BJ (cell line): Measurements from ENCODE around the gene FBXW7. TPM values are rescaled to one million over a fixed set of nuclear protein-coding genes. Genes with fewer than 3 reads are reported as not detected.

Experiments used
- CTCF ChIA-PET: fragments of 350-600 bp; formaldehyde crosslinking; extraction: SDS; loops from one replicate; lab custom pipeline; 2021; ENCODE audit warnings: antibody characterized with exemption, inconsistent platforms; lab: Yijun Ruan, JAX
- POLR2A ChIA-PET: fragments of 300-600 bp; sonication (Branson Sonifier 250); formaldehyde crosslinking; extraction: SDS; loops from one replicate; lab custom pipeline; 2021; ENCODE audit warnings: antibody characterized with exemption; lab: Charles Lee
- DNase-seq: peaks from one replicate; pipeline ENCODE4 v3.0.0-alpha.2; 2011; ENCODE audit warnings: low read depth
- H3K27me3 ChIP-seq: 2 replicates; pipeline ENCODE4 v1.6.0; 2011; ENCODE audit warnings: low read length; ENCODE audit not compliant: control insufficient read depth, insufficient read depth
- H3K36me3 ChIP-seq: 2 replicates; pipeline ENCODE4 v1.5.1; 2011; ENCODE audit warnings: low read length; ENCODE audit not compliant: control insufficient read depth, insufficient read depth
- H3K4me3 ChIP-seq: 2 replicates; pipeline ENCODE4 v1.5.1; 2011; ENCODE audit warnings: low read depth, mild to moderate bottlenecking, control low read depth, low read length
- CTCF ChIP-seq: IDR thresholded peaks from 2 replicates; pipeline ENCODE4 v1.5.1; 2011; ENCODE audit warnings: low read depth, mild to moderate bottlenecking, control low read depth, inconsistent platforms, low read length, moderate library complexity; ENCODE audit not compliant: insufficient read depth
- polyA plus RNA-seq: library from polyadenylated mRNA; depleted of rRNA; stranded (reverse); fragments of >200 nt; gene quantifications from 2 replicates; pipeline ENCODE4 v1.2.3, GENCODE V29; 2011

Gene FBXW7
- polyA plus RNA-seq, 1 experiment, result 4.1 TPM

GRCh38 chr4:152471251-152471792 is 64.6 kb downstream of the FBXW7 start:
- no peak overlapping the region for H3K4me3 ChIP-seq
- no peaks in the 10 kb centered on the region for H3K27me3 ChIP-seq
- CTCF ChIA-PET, result interaction anchor here (0.5 kb wide), 1 partner anchor 173 kb away, joined by 3 read pairs; no protein-coding TSS in a partner anchor
- H3K36me3 ChIP-seq, result no peaks in the 10 kb centered on the region
- TF ChIP-seq CTCF, result no peak
- POLR2A ChIA-PET, result no interaction called here
- no peak for DNase-seq

DNA sequence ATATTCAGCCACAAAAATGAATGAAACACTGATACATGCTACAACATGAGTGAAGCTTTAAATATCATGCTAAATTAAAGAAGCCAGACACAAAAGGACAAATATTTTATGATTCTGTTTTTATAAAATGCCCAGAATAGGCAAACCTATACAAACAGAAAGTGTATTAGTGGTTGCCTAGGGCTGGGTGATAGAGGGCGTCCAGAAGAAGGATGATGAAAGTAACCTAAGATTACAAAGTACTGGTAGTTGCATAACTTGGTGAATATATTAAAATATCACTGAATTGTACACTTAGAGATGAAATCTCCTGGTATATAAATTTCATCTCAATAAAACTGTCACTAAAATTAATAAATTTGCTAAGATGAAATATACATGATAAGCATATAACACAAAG is 67.5 kb downstream of the FBXW7 start:
- Histone ChIP-seq H3K4me3 (no peak overlapping the region), H3K27me3 (no peaks in the 10 kb centered on the region), H3K36me3 (no peaks in the 10 kb centered on the region)
- ChIA-PET POLR2A (no interaction called here), CTCF (no interaction called here)
- TF ChIP-seq CTCF, result no peak
- DNase-seq, result no peak

- Histone ChIP-seq H3K27me3 (no peaks in the 10 kb centered on the region), H3K36me3 (no peaks in the 10 kb centered on the region), H3K4me3 (no peak overlapping the region)
- no peak for TF ChIP-seq CTCF
- ChIA-PET POLR2A (no interaction called here), CTCF (interaction anchor here (0.6 to 0.7 kb wide), 2 partner anchors 139 to 774 kb away, joined by 3 read pairs; no protein-coding TSS in a partner anchor)
- DNase-seq, result no peak
Observed at GRCh38 chr4:152467101-152467500, 68.8 kb downstream of the FBXW7 start.

GRCh38 chr4:152464030-152464823 is 71.7 kb downstream of the FBXW7 start:
- Histone ChIP-seq H3K4me3 (no peak overlapping the region), H3K36me3 (no peaks in the 10 kb centered on the region), H3K27me3 (no peaks in the 10 kb centered on the region)
- ChIA-PET CTCF (no interaction called here), POLR2A (no interaction called here)
- TF ChIP-seq CTCF, result no peak
- no peak for DNase-seq

DNA sequence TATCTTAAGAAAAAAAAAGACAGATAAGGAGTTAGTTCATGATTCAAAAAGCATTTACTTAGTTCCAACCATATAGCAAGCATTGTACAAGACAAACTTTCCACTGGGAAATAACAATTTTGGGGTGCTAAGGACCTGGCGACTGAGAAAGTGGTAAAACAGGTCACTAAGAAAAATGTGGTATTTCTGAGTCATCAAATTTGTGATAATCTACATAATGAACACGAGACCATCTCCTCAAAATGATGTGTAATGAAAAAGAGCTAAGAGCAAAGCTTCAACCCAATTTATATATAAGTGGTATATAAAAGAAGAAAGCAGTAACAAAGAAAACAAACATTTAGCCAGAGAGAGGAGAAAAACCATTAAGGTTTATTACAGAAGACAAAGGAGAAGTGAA is 72.3 kb downstream of the FBXW7 start:
- CTCF ChIA-PET, result no interaction called here
- no peak overlapping the region for H3K4me3 ChIP-seq

More for the DNA sequence above, 72.3 kb downstream of the FBXW7 start:
- H3K36me3 ChIP-seq, result no peaks in the 10 kb centered on the region
- no peaks in the 10 kb centered on the region for H3K27me3 ChIP-seq
- DNase-seq, result no peak
- POLR2A ChIA-PET, result no interaction called here
- TF ChIP-seq CTCF, result no peak
